Measurements from ENCODE around the gene JSRP1. TPM values are rescaled to one million over a fixed set of nuclear protein-coding genes. Genes with fewer than 3 reads are reported as not detected.
"Not testable (repeated sequence)": the region's sequence is repeated elsewhere in the genome, so short reads cannot be mapped to it uniquely, and the experiment has no call there.

Gene JSRP1
- total RNA-seq, 1 donor from 2014 or later = not detected

DNA sequence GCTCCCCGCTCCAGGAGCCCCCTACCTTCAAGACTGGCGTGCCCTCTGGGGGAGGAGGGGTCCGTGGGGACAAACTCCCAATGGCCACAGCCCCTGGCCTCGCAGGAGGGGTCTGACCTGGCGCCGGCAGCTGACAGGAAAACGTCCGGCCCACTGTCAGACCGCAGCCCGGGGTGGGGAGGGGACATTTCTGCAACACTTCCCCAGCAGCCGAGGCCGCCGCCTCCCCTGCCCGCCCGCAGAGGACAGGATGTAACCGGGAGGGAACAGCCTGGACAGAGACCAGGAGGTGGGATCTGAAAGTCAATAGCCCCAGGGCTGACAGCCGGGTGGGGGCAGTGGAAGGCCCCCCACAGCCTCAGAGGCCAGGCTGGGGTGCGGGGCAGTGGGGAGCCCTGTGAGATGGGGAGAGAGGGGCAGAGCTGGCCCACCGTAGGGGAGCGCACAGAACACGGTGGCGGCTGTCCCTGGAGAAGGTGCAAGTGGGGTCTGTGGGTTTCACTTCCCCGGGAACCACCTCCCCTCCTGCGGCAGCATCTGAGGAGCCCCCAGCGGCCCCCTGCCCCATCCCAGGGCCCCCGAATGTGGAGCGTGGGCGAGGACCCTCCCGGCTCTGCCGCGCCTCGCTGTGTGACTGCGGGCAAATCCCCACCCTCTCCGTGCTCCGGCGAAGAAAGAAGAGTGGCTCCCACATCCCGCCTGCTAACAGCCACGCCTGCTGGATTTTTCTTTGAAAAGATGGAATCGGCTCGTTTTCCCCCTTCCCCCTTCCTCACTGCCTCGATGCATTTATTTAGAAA is 26.0 kb upstream of the JSRP1 start, which contains the start of gene PEAK3:
PEAK3 (minus strand) TSS at position 114 of the 800 bp plus-strand sequence. CDS start 1,244 bp downstream, outside the sequence.
- DNase-seq (ENCODE audit: low spot score) = peak; percentile 94

DNA sequence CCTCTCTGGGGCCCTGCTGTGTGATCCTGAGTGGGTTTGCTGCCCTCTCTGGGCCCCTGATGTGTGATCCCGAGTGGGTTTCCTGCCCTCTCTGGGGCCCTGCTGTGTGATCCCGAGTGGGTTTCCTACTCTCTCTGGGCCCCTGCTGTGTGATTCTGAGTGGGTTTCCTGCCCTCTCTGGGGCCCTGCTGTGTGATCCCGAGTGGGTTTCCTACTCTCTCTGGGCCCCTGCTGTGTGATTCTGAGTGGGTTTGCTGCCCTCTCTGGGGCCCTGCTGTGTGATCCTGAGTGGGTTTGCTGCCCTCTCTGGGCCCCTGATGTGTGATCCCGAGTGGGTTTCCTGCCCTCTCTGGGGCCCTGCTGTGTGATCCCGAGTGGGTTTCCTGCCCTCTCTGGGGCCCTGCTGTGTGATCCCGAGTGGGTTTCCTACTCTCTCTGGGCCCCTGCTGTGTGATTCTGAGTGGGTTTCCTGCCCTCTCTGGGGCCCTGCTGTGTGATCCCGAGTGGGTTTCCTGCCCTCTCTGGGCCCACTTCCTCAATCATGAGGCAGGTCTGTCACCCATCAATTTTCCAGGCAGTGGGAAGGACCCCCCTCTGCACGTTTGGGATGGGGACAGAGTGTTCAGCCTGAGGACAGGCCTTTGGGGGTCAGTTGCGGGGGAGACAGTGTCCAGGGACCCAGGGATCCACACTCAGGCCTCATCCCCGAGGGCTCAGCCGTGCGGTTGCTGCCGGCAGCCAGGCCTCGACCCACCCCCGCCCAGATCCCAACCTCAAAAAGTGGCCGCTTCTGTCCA is 25.2 kb upstream of the JSRP1 start:
- DNase-seq (ENCODE audit: low spot score) = not testable (repeated sequence)

DNA sequence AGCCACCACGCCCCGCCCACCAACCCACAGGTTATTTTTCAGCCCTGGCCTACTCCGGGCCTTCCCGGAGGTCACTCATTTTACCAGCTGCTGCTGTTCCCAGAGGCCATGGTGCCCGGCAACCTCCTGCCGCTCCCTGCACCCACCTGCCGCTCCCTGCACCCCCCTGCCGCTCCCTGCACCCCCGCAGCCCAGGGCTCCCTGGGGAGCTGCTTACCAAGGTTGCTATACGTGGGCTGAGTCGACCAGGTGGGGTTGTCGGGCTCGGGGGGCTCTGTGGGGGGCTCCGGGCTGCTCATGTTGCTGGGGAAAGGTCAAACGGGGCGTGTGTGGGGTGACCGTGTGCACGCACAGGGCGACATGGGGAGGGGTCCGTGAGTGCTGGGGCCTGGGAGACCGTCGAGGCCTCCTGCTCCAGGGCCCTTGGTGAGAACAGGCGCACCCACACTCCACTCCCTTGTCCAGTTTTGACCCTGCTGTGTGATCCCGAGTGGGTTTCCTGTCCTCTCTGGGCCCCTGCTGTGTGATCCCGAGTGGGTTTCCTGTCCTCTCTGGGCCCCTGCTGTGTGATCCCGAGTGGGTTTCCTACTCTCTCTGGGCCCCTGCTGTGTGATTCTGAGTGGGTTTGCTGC is 24.5 kb upstream of the JSRP1 start:
- DNase-seq (ENCODE audit: low spot score) = no peak

DNA sequence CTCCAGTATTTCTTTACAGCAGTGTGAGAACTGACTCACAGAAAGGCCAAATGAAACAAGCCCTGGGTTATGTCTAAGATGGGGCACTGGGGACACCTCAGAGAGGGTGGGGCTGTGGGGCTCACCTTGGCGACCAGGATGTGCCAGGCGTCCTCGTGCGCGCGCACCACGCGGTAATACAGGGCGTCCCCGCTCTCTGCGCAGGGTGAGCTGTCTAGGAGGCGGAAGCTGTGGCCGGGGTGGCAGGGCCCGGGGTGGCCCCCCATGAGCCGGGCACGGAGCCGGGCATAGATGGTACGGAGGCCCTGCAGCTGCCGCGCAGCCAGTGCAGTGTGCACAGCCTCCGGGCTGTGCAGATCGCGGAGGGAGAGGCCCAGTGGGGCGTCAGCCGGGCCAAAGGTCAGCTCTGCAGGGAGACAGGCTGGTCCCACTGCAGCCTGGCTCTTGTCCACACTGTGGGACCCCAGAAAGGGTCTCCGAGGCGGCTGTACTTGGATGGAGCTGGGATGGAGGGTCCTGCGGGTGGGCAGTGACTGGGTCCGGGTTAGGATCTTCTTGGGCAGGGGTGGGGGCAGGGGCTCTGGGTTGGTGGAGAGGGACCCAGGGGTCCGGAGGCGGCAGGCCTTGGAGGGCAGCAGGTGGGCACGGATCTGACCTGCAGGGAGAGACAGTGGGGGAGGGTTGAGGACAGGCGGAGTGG is 22.4 kb upstream of the JSRP1 start:
- no peak for DNase-seq (ENCODE audit: low spot score)

DNA sequence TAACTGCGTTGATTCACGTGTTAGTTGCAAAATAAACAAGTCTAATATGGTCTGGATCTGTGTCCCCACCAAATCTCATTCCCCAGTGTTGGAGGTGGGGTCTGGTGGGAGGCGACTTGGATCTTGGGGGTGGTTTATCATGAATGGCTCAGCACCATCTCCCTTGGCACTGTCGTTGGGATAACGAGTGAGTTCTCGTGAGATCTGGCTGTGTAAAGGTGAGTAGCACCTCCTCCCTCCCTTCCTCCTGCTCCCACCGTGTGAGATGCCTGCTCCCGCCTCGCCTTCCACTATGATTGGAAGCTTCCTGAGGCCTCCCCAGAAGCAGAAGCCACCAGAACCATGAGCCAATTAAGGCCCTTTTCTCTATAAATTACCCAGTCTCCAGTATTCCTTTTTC is 20.9 kb upstream of the JSRP1 start:
- no peak for DNase-seq (ENCODE audit: low spot score)

DNA sequence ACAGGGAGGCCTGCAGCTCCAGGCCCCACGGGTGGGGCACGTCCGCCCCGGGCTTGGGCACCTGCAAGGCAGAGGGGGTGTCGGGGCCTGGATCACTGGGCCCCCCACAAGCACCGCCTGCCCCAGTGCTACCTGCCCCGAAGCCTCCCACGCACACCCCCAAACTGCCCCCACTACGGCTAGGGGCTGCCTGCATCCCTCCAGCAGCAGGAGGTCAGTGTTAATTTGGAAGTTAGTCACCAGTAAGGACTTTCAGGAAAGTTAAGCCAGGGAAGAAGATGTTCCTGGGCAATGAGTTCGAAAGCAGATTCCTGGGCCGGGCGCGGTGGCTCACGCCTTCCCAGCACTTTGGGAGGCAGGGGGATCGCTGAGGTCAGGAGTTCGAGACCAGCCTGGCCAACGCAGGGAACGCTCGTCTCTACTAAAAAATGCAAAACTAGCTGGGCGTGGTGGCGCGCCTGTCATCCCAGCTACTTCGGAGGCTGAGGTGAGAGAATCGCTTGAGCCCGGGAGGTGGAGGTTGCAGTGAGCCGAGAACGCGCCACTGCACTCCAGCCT is 20.3 kb upstream of the JSRP1 start:
- DNase-seq (ENCODE audit: low spot score) = no peak

DNA sequence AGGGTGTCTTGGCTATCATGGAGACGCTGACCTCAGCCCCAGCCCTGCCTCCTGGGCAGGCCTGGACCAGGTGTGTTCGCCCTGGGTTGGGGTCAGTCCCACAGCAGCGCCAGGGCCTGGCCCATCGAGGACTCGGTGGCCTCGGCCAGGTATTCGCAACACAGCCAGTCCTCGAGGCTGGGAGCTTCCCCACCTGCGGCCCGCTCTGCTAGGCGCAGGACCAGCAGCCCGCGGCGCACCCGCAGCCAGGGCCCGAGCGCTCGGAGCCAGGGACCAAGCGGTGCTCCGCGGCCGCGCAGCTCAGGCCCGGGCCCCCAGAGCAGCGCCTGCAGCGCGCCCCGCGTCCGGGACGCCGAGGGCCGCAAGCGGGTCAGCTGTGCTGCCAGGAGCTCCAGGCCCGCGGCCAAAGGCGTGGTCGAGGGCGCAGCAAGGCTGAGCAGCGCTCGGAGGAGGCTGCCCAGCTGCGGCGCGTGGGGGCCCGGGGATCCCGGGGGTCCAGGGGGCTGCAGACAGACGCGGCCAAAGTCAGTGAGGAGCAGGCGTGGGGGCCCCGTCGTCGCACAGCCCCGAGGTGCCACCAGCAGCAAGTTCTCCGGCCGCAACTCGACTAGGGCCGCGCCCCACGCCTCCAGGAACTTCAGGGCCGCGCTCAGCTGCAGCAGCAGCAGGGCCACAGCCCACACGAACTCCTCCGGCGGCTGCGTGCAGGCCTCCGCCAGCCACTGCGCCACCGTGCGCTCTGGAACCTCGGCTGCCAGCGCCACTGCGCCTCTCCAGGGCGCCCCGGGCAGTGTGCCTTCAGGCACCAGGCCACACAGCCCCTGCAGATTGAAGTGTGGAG is 19.6 kb upstream of the JSRP1 start:
- DNase-seq (ENCODE audit: low spot score) = no peak

DNA sequence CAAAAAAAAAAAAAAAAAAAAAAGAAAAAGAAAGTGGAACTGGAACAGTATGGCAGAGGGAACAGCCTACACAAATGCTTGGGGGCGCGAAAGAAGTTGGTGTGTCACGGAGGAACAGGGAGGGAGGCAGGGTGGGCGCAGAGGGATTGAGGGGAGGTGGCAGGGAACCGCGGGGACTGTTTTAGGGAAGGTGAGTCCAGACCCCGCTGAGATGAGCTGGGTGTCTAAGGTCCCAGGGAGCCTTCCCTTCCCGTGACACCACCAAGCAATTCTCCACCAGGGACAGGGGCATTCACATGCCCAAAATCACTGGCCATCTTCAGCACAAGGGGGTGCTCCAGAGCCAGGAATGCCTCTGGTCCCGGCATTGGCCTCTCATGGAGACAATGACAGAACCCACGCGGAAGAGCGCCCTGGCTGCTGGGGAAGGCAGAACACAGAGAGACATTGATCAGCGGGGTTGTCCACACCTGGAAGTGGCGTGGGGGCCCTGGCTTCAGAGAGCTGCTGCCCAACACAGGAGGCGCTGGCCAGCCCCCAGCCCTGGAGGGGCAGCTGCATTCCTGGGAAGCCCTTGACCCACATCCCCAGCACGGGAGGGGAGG is 18.8 kb upstream of the JSRP1 start:
- no peak for DNase-seq (ENCODE audit: low spot score)

DNA sequence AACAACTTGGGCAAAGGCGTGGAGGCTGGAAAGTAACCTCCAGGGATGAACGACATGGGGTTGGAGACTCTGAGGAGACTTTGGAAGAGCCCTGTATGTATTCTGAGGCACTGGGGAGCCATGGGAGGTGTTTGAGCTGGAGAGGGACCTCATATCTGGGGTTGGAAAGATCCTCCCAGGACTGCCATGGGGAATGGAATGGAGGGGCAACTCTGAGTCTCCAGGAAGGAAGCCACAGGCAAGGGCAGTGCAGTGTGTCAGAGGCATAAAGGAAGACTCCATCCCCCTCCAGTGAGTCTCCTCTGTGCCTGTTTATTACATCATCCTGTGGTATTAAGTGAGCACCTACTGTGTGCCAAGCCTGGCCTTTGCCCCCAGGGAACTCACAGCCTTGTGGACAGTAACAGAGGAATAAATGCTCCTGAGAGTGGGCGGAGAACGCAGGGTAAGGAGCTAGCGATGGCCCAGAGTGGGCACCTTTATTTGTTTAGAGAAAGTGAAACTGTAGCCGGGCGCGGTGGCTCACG is 18.0 kb upstream of the JSRP1 start:
- no peak for DNase-seq (ENCODE audit: low spot score)

DNA sequence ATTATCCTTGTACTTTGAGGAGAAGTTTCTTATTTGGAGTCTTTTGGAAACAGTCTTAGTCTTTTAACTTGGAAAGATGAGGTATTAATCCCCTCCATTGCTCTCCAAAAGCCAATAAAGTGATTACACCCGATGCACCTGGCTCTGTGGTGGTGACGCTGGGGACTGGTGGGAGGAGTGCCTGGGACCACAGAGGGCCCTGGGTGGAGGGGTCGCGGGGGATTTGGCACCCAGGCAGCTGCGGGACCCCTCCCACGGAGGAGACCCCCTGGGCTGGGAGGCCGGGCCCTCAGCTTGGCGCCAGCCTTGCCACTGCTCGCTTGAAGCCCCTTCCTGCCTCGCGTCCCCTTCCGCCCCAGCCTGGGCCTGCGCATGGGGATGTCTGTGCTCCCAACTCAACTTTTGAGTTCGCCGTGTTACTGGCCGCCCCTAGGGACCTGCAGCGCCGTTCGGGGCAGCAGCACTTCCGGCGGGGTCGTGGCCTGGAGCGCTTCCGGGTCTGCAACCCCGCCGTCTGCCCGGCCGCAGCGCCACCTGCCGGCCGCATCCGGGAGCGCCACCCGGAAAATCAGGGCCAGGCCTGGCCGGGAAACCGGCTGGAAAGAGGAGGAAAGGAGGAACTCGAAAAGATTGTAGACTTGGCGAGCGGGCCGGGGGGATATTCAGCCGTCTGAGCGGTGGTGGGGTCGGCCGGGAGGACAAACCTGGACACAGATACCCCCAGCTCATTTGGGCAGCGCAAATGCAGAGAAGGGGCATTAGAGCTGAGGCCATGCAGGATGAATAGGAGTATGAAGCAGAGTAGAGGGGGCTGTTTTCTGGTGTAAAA is 17.4 kb upstream of the JSRP1 start:
- DNase-seq (ENCODE audit: low spot score) = peak; percentile 95

DNA sequence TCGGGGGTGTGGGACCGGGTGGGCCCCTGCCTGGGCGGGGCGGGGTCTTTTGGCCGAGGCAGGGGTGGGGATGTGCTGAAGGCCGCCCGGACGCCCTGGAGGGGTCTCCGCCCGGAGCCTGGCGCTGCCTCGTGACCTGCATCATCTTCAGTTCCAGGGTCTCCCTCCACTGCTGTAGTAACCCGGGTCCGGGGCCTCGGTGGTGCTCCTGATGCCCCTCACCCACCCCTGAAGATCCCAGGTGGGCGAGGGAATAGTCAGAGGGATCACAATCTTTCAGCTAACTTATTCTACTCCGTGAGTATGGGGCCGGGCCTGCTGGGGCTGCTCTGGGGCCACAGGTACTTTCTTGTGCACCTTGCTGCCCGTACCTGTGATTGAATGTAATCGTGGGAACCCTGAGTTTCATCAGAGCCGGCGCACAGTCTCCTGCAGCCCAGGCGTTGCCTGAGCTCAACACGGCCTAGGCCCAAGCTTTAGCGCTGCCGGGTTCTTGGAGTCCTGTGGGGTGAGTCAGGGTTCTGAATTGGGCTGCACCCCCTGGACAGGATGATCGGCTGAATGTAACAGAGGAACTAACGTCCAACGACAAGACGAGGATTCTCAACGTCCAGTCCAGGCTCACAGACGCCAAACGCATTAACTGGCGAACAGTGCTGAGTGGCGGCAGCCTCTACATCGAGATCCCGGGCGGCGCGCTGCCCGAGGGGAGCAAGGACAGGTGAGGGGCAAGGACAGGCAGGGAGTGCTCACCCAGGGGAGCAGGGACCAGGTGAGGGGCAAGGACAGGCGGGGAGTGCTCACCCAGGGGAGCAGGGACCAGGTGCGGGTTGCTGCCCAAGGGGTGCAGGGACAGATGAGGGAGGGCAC is 15.3 kb upstream of the JSRP1 start:
- no peak for DNase-seq (ENCODE audit: low spot score)

DNA sequence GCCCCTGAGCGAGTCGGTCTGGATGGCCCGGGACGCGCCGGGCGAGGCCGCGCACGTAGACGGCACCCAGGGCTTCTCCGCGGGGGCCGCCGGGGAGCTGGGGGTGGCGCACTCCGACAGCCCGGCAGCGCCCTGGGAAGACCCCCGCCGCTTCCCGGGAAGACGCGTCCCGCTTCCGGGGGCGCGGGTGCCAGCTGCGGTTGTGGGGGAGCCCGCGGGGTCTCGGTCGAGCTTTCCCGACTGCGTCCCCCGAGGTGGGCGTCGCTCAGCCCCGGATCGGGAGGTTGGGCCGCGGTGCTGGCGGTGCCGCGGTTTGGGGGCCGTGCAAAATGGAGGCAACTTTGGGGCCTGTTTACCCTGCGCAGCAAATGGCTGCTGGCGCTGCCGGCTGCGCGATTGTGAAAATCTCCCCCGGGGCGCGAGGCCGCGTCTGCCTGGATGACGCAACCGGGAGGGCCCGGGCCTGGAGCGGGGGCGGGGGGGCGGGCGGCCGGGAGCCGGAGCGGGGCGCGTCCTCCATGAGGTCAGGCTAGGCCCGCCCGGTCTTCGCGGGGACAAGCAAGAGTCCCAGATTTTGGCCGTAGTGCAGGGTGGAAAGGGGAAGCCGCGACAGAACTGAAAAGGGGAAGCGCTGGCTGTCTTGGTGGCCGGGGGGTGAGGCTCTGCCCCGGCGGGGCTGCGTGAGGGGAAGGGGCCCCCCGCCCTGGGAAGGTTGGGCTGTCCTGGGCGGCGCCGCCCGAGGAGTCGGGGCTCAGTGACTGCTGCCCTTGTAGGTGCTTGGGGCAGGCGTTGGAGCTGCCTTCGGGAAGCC is 14.4 kb upstream of the JSRP1 start:
- peak; percentile 96 for DNase-seq (ENCODE audit: low spot score)

DNA sequence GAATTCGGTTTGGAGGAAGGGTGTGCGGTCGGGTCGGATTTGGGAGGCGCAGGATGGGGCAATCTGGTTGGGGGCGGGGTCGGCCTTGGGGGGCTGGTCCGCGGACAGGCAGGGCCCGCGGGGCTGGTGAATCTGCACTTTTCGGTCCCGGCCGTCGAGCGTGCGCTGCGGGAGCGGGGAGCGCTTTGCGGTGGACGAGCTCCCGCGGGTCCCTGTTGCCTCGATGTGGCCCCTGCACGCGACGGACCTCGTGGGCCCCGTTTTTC is 13.9 kb upstream of the JSRP1 start:
- DNase-seq (ENCODE audit: low spot score) = no peak

DNA sequence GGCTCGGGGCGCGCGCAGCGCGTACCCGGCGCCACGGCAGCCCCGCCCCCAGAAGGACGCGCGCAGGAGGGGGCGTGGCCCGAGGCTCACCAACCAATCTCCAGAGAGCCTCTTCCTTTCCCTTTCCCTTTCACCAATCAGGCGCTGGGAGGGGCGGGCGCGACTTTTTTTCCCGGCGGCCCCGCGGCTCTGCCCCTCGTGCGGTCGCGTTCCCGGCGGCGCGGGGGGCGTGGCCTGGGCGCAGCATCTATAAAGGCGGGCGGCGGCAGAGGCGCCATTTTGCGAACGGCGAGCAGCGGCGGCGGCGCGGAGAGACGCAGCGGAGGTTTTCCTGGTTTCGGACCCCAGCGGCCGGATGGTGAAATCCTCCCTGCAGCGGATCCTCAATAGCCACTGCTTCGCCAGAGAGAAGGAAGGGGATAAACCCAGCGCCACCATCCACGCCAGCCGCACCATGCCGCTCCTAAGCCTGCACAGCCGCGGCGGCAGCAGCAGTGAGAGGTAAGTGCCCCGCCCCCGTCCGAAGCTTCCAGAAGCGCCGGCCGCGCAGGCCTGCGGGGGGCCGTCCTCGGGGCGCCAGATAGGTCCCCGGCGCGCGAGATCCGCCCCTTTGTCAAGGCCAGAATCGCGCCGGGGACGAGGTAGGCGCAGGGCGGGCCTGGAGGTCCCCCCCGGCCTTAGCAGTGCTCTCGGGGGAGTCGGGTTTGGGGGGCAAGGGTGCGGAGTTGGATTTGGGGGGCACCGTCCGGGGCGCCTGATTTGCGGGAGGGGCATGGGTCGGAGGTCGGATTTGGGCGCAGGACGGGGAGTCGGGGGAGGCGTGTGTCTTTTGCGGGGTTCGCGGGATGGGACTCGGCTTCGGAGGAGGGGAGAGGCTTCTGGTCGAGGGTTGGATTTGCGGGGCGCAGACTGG is 13.3 kb upstream of the JSRP1 start:
- DNase-seq (ENCODE audit: low spot score) = peak; percentile 100

DNA sequence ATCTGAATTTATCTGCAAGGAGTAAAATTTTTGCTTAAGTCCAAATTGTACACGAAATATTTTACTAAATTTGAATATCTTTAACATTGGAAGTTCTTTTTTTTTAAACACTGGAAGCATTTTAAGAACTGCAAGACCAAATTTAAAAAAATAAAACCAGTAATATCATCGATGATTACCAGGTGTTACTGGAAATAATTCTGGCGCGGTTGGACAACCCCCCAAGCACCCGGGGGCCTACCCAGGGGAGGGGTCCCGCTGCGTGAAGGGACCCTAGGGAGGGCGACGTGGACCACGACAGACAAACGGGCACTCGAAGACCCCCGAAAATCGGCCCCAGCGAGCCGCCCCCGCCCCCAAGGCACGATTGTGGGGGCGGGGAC is 12.6 kb upstream of the JSRP1 start:
- no peak for DNase-seq (ENCODE audit: low spot score)

DNA sequence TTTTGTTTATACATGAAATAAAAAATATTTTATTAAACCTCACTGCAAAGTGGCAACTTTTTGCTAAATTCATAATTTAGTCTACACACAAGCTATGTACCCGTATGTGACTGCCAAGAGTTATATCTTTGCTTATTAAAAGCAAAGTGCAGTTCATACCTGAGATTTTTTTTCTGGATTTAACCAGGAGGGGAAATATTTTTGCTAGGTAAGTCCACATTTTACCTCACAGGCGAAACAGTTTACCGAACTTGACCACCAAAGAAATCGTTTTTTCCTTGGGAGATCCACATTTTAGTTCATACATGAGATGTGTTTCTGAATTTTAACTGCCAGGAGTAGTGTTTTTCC is 12.2 kb upstream of the JSRP1 start:
- DNase-seq (ENCODE audit: low spot score) = no peak

Measured in mesenteric fat pad (tissue), 1 donor.